BE2C (cell line): ENCODE measurements around the gene CALY.

Source experiments
- DNase-seq: peaks from one replicate; pipeline ENCODE4 v3.0.0-alpha.2; 2020
- H3K27me3 ChIP-seq: fragments of 250-450 bp; sonication (Bioruptor Pico); 2 replicates; pipeline ENCODE4 v1.5.1; 2020; ENCODE audit warnings: mild to moderate bottlenecking
- H3K36me3 ChIP-seq: fragments of 250-450 bp; sonication (Bioruptor Pico); 2 replicates; pipeline ENCODE4 v1.5.1; 2020; ENCODE audit warnings: mild to moderate bottlenecking
- H3K4me1 ChIP-seq: fragments of 250-450 bp; sonication (Bioruptor Pico); 2 replicates; pipeline ENCODE4 v1.5.1; 2020
- H3K4me3 ChIP-seq: 2 replicates; pipeline ENCODE4 v1.5.1; 2011; ENCODE audit warnings: low read depth, low read length
- H3K9me3 ChIP-seq: fragments of 250-450 bp; sonication (Bioruptor Pico); 2 replicates; pipeline ENCODE4 v1.5.1; 2020
- TF ChIP-seq, protein P1 (sequence below): IDR thresholded peaks from 2 replicates; pipeline ENCODE4 v1.5.1; 2012; ENCODE audit warnings: mild to moderate bottlenecking, low read depth, low read length

Gene CALY

DNA sequence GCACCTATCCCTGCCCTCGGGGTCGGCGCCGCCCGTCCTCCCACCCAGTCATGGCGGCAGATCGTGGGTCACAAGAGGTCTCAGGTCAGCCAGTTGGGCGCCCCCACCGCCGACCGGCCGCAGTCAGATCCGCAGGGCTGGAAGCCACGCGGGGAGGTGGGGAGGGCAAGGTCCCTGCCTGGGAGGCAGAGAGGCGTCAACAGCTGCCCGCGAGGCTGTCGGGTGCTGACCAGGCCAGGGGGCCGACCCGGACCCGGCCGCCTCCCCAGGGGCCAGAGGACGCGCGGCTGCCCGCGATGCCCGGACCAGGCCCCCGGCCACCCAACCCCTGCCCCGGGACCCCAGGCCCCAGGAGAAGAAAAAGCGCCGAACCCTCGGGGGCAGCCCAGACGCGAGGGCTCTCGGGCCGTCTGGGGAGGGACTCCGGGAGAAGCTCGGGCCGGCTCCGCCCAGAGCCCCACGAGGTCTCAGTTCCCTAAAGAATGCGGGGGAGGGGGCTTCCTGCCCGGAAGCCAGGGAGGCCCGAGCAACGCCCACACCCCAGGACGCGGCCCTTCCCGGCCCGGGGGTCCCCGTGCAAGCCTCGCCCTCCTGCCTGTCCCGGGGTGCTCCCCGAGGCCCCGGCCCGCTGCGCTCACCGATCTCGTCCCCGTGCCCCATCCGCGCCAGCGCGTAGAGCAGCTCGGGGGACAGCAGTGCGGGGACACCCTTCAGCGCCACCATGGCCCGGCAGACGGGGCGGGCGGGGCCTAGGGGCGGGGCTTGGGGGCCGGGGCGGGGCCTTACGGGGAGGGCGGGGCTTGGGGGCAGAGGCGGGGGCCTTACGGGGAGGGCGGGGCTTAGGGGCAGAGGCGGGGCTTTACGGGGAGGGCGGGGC is 20.8 kb upstream of the CALY start, which contains the start of gene FUOM:
Gene FUOM (minus strand): TSS at position 735 of the 877 bp plus-strand sequence. CDS start 12 bp downstream, at position 723.
- TF ChIP-seq, protein P1, sequence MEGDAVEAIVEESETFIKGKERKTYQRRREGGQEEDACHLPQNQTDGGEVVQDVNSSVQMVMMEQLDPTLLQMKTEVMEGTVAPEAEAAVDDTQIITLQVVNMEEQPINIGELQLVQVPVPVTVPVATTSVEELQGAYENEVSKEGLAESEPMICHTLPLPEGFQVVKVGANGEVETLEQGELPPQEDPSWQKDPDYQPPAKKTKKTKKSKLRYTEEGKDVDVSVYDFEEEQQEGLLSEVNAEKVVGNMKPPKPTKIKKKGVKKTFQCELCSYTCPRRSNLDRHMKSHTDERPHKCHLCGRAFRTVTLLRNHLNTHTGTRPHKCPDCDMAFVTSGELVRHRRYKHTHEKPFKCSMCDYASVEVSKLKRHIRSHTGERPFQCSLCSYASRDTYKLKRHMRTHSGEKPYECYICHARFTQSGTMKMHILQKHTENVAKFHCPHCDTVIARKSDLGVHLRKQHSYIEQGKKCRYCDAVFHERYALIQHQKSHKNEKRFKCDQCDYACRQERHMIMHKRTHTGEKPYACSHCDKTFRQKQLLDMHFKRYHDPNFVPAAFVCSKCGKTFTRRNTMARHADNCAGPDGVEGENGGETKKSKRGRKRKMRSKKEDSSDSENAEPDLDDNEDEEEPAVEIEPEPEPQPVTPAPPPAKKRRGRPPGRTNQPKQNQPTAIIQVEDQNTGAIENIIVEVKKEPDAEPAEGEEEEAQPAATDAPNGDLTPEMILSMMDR = no peak
- DNase-seq = peak; percentile 81
- H3K4me1 ChIP-seq = peaks cover 6% of the 10 kb centered on the region
- H3K9me3 ChIP-seq = no peaks in the 10 kb centered on the region
- no peaks in the 10 kb centered on the region for H3K36me3 ChIP-seq
- H3K27me3 ChIP-seq = no peaks in the 10 kb centered on the region
- peak within 1 kb of the TSS; percentile 70 for H3K4me3 ChIP-seq

DNA sequence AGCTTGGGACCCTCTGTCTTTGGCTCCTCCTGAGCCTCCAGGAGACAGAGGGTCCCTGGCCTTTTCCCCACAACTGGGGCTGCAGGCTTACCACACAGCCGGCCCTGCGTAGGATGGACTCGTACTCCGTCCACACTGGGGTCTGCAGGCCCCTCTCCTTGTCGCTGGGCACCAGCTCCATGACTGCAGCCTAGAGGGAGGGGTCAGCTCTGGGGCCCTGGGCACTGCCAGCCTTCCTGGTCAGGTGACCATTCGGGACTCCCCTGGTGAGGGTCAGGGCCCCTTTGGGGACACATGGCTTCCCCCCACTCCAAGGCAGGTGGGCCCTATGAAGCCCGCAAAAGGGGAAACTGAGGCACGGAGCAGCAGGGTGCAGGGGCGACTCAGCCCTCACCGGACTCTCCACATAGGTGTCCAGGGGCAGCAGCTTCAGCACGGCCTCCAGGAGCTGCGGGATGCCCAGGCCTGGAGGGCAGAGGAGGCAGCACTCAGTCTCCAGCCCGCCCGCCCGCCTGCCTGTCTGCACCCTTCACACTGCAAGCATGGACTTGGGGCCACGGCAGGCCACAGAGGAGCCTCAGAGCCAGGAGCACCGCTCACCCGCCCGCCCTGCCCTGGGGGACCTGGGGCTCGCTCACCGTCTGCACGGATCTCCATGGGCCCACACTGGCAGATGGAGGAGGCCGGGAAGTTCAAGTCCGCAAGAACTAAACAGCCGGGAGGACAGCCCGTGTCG is 20.0 kb upstream of the CALY start:
- no peaks in the 10 kb centered on the region for H3K27me3 ChIP-seq
- no peak for DNase-seq
- H3K36me3 ChIP-seq = no peaks in the 10 kb centered on the region
- H3K9me3 ChIP-seq = no peaks in the 10 kb centered on the region
- H3K4me3 ChIP-seq = peak overlapping the region; percentile 70
- TF ChIP-seq, protein P1 = no peak
- peaks cover 6% of the 10 kb centered on the region for H3K4me1 ChIP-seq

DNA sequence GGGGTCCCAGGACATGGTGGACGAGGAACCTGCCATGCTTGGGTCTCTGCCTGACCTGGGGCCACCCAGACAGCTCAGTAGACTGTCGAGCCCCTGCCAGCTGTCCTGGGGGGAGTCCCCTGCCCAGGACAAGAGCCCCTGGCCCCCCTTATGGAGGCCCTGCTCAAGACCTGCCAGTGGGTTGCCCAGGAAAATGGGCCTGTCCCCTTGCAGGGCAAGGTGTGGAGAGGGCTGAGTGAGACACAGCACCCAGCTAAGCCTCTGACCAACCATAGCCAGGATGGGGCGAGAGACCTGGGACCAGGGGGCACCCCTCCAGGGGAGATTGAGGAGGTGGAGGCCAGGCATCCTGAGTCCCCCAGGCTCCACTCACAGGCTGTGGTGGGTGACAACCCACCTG is 19.3 kb upstream of the CALY start:
- TF ChIP-seq, protein P1 = no peak
- peaks cover 6% of the 10 kb centered on the region for H3K4me1 ChIP-seq

DNA sequence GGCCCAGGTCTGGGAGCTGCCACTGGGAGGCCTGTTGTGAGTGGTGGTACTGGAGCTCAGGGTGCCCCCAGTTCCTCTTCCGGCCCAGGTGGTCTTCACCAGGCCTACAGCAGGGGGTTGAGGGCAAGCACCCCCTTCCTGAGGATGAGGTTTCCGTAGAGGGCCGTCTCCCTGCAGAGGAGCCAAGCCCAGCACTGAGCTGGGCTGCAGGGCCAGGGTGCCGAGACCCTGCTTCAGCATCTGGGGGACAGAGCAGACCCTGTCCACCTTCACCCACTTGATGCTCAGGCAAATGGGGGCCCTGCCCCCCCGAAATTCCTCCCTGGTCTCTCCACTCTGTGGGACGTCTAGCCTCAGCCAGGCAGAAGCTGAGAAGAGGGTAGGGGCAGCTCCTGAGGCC is 18.6 kb upstream of the CALY start:
- TF ChIP-seq, protein P1 = no peak
- Histone ChIP-seq H3K4me3 (no peak overlapping the region), H3K9me3 (no peaks in the 10 kb centered on the region), H3K27me3 (no peaks in the 10 kb centered on the region), H3K4me1 (peaks cover 6% of the 10 kb centered on the region), H3K36me3 (no peaks in the 10 kb centered on the region)
- no peak for DNase-seq

More for the DNA sequence above, 19.3 kb upstream of the CALY start:
- Histone ChIP-seq H3K27me3 (no peaks in the 10 kb centered on the region), H3K4me3 (no peak overlapping the region), H3K36me3 (no peaks in the 10 kb centered on the region), H3K9me3 (no peaks in the 10 kb centered on the region)
- no peak for DNase-seq

DNA sequence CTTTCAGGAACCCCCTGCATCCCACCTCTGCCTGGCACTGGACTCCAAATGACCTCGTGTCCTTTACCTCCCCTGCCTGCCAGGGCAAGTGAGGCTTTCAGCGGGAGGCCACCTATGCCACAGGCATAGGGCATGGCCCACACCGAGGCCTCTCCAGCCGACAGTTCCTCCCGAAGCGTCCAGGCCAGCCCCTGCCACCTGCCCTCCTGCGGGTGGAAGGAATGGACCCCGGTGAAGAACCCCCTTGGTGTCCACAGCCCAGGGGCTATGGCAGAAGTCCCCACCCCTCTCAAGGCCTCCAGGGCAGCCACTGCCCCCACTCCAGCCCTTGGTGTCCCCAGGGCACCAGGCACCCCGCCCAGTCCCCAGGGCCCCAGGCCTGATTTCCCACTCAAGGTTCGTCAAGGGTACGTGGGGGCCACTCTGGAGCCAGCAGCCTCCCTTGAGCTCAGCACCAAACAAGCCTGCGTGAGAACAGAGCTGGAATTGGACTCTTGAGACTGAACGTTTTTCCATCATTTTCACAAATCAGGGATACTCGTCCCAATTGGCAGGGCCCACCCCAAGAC is 18.1 kb upstream of the CALY start:
- Histone ChIP-seq H3K4me1 (peaks cover 1% of the 10 kb centered on the region), H3K9me3 (no peaks in the 10 kb centered on the region), H3K4me3 (no peak overlapping the region), H3K36me3 (no peaks in the 10 kb centered on the region), H3K27me3 (no peaks in the 10 kb centered on the region)
- DNase-seq = no peak
- TF ChIP-seq, protein P1 = no peak
